Stomach smooth muscle (tissue), 2 donors: ENCODE results near the gene DNAAF8.

Source experiments
- H3K27ac ChIP-seq: one replicate; pipeline ENCODE4 v1.7.0; 2013; ENCODE audit warnings: mild to moderate bottlenecking, low read length, inconsistent platforms
- H3K27me3 ChIP-seq, 2 donors: one replicate each; pipeline ENCODE4 v1.7.0; 2013; ENCODE audit warnings: low read length in 2 of 2; ENCODE audit not compliant: insufficient read depth in 2 of 2, control insufficient read depth in 1 of 2
- H3K36me3 ChIP-seq, 2 donors: one replicate each; pipeline ENCODE4 v1.7.0; 2013; ENCODE audit warnings: low read length in 2 of 2; ENCODE audit not compliant: control insufficient read depth in 2 of 2, insufficient read depth in 2 of 2
- H3K4me1 ChIP-seq: one replicate; pipeline ENCODE4 v1.7.0; 2013; ENCODE audit warnings: low read length; ENCODE audit not compliant: control insufficient read depth, insufficient read depth
- H3K4me3 ChIP-seq, 2 donors: one replicate each; pipeline ENCODE4 v1.7.0; 2013; ENCODE audit warnings: low read length in 2 of 2
- H3K9ac ChIP-seq, 2 donors: one replicate each; pipeline ENCODE4 v1.7.0; 2013; ENCODE audit warnings: low read length in 2 of 2, mild to moderate bottlenecking in 1 of 2
- H3K9me3 ChIP-seq, 2 donors: one replicate each; pipeline ENCODE4 v1.7.0; 2013; ENCODE audit warnings: low read length in 2 of 2; ENCODE audit not compliant: control insufficient read depth in 2 of 2
- donor health status: healthy.
- donor health status: Pancreatic carcinoma.

DNAAF8 gene

DNA sequence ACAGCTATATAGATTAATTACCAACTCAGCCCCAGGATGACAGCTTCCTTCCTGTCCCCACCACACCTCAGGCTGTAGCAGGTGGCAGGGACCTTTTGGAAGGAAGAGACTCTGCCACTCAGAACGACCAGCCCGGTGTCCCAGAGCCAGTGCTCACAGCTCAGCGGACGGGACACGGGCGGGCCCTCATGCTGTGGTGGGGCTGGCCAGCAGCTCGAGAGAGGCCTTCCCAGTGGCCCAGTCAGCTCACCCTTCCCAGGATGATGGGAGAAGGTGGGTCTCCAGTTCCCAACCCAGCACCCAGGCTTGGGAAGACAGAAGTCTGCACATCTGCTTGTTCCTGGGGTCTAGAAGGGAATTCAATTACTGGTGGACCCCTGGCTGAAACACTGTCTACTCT lies 30.4 kb upstream of the DNAAF8 start:
- H3K9me3 ChIP-seq, result no peaks in the 10 kb centered on the region
- no peaks in the 10 kb centered on the region for H3K27me3 ChIP-seq
- peaks cover 2% of the 10 kb centered on the region for H3K4me1 ChIP-seq
- H3K36me3 ChIP-seq, result peaks cover 36 to 44% of the 10 kb centered on the region in 2 donors
- H3K27ac ChIP-seq, result no peak overlapping the region
- no peak overlapping the region for H3K9ac ChIP-seq
- H3K4me3 ChIP-seq, result no peak overlapping the region

DNA sequence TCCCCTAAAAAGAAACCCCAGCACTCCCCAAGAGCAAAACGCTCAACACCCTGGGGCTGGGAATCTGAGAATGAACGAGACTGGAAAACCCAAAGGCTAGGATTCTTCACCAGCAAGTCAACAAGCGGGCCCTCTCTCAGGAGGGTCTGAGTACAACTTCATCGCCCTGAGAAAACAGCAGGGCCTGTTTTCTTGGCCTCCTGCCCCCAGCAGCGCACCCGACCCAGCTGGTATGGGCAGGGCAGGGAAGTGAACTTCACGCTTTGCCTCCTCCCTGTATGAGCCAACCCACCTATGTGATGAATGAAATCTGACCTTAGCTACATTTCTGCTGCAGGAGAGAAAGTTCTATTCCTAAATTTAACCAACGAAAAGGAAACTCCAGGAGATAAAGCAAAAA lies 29.8 kb upstream of the DNAAF8 start:
- Histone ChIP-seq H3K9ac (no peak overlapping the region), H3K9me3 (no peaks in the 10 kb centered on the region), H3K27ac (no peak overlapping the region), H3K27me3 (no peaks in the 10 kb centered on the region), H3K4me1 (peaks cover 2% of the 10 kb centered on the region), H3K36me3 (peaks cover 31 to 41% of the 10 kb centered on the region in 2 donors), H3K4me3 (no peak overlapping the region)

DNA sequence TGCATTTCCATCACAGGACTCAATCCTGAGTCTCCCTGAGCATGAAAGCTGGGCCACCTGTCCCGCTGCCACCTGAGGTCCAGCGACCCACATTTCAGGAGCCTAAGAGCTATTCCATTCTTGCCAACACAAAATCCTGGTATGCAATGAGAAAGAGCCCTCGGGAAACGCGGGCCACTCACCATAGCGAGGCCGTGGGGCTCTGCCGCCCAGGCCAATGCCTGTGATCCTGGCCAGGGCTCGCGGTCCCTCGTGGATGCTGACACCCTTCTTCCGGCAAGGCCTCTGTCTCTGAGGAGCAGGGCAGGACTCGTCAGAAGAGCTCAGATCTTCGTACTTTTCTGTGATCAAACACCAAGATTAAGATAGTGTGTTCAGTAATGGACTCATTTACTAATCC lies 29.4 kb upstream of the DNAAF8 start:
- Histone ChIP-seq H3K9ac (no peak overlapping the region), H3K9me3 (no peaks in the 10 kb centered on the region), H3K27me3 (no peaks in the 10 kb centered on the region), H3K36me3 (peaks cover 34 to 38% of the 10 kb centered on the region in 2 donors), H3K4me1 (peaks cover 2% of the 10 kb centered on the region), H3K4me3 (no peak overlapping the region), H3K27ac (no peak overlapping the region)

DNA sequence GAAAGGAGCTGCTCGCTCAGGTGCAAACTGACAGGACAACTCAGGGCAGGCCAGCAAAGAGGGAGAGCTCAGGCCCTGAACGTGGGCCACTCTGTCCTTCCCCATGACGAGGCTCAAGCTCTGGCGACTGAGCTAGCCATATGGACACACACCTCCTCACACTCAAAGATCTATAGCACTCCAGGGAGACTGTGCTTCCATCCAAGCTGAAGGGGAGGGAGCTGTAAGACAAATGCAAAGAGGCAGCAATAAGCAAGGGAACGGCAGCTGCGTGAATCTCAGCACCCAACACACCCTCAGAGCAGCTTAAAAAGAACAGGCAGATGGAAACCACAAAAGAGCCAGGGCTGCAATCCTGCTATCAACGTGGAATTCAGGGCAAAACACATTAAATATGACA lies 27.5 kb upstream of the DNAAF8 start:
- no peak overlapping the region for H3K9ac ChIP-seq
- H3K27ac ChIP-seq, result no peak overlapping the region
- H3K27me3 ChIP-seq, result no peaks in the 10 kb centered on the region
- H3K4me3 ChIP-seq, result no peak overlapping the region
- peaks cover 27 to 32% of the 10 kb centered on the region in 2 donors for H3K36me3 ChIP-seq
- no peaks in the 10 kb centered on the region for H3K4me1 ChIP-seq
- H3K9me3 ChIP-seq, result no peaks in the 10 kb centered on the region

DNA sequence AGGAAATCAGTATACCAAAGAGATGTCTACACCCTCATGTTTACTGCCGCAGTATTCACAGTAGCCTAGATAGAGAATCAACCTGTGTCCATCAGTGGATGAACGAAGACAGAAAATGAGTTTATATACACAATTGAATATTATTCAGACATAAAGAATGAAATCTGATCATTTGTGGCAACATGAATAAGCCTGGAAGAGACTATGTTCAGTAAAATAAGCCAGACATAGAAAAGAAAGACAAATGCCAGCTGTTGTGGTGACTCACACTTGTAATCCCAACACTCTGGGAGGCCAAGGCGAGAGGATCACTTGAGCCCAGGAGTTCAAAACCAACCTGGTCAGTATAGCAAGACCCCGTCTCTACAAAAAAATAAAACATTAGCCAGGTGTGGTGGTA lies 24.9 kb upstream of the DNAAF8 start:
- Histone ChIP-seq H3K9me3 (no peaks in the 10 kb centered on the region), H3K9ac (no peak overlapping the region), H3K4me1 (no peaks in the 10 kb centered on the region), H3K27ac (no peak overlapping the region), H3K27me3 (no peaks in the 10 kb centered on the region), H3K36me3 (peaks cover 22 to 32% of the 10 kb centered on the region in 2 donors), H3K4me3 (no peak overlapping the region)

DNA sequence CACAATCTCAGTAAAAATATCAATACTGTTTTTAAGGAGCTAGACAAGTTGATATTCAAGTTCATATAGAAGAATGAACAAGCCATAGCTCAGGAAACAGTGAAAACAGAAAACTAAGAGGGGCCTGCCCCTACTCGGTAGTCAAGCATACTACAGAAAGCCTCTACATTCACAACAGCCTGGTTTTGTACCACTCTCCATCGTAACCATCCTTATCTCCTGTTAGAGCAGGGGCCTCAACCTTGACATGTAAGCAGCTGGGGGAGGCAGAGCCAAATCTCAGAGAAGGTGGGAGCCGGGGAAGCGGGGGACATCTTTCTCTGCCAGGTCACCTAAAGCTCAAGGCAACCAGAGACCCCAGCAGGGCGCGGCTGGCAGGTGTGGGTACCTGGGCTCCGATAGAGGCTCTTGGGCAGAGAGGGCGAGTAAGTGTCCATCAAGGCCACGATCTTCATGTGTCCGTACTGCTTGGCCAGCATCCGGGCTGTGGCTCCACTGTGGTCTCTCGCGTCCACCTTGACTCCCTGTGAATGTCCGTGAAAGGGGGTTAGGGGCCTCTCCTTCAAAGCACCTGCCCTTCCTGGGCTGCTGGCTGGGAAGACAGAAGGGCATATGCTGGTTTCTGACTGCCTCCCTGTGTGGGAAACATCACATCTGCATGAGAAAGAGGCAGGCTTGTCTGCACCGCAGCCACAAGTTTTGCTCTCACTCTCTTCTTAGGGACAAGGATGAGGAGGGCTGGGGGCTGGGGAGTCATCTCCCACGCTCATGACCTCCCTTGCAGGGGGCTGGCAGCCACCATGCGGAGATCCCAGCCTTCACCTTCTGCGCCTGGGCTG lies 20.5 kb upstream of the DNAAF8 start:
- H3K4me1 ChIP-seq, result no peaks in the 10 kb centered on the region
- H3K27me3 ChIP-seq, result no peaks in the 10 kb centered on the region
- H3K4me3 ChIP-seq, result no peak overlapping the region
- no peaks in the 10 kb centered on the region for H3K9me3 ChIP-seq
- H3K36me3 ChIP-seq, result peaks cover 15 to 23% of the 10 kb centered on the region in 2 donors
- H3K27ac ChIP-seq, result no peak overlapping the region
- no peak overlapping the region for H3K9ac ChIP-seq

DNA sequence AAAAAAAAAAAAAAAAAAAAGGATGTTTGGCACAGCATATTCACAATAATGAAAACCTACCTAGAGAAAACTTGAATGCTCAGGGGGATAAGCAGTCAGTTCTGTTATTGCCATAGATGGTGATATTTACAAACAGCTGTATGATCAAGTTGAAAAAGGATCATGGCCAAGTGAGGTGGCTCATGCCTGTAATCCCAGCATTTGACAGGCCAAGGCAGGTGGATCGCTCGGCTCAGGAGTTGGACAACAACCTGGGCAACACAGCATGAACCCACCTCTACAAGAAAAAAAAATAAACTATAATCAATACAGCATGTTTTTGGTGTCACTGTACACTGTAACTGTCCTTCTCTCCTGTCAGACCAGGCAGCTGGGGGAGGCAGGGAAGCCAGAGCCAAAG lies 19.3 kb upstream of the DNAAF8 start:
- no peak overlapping the region for H3K27ac ChIP-seq
- H3K4me1 ChIP-seq, result no peaks in the 10 kb centered on the region
- H3K4me3 ChIP-seq, result no peak overlapping the region
- no peak overlapping the region for H3K9ac ChIP-seq
- H3K9me3 ChIP-seq, result no peaks in the 10 kb centered on the region
- H3K27me3 ChIP-seq, result no peaks in the 10 kb centered on the region
- H3K36me3 ChIP-seq, result peaks cover 11 to 18% of the 10 kb centered on the region in 2 donors

DNA sequence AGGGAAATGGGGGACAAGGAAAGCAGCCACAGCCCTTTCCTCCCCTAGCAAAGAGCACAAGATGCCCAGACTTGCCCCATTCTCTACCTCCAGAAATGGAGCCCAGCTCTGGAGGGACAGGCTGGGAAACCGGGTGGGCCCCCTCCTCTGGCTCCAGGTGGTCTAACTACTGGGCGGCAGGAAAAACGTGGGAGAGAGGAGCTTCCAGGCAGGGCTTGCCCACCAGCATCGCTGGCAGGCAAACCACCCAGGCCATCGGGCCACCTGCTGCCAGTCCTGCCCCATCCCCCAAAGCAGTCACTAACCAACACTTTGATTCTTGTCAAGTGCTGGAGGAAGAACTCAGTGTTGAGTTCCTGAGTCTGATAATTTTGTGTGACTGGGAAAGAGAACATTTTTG lies 15.9 kb upstream of the DNAAF8 start:
- Histone ChIP-seq H3K9me3 (no peaks in the 10 kb centered on the region), H3K4me3 (no peak overlapping the region), H3K36me3 (peaks cover 11 to 17% of the 10 kb centered on the region in 2 donors), H3K4me1 (no peaks in the 10 kb centered on the region), H3K9ac (no peak overlapping the region), H3K27me3 (no peaks in the 10 kb centered on the region), H3K27ac (no peak overlapping the region)

DNA sequence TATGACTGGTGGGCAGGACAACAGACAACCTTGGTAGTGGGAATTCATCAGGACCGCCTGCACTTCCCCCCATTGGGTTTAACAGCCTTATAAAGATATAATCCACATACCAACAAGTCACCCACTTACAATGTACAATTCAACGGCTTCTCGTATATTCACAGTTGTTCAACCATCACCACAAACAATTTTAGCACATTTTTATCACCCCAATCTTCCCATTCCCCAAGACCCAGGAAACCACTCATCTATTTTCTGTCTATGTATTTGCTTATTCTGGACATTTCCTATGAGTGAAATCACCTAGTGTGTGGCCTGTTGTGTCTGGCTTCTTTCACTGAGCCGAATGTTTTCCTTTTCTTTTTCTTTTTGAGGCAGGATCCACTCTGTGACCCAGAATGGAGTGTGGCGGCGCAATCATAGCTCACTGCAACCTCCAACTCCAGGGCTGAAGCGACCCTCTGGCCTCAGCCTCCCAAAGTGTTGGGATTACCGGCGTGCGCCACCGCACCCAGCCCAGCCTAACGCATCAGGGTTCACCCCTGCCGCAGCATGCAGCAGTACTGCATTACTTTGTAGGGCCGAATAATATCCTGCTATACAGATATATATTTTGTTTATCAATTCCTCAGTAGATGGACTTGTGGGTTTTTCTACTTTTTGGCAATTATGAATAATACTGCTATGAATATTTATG lies 11.1 kb upstream of the DNAAF8 start:
- Histone ChIP-seq H3K4me1 (no peaks in the 10 kb centered on the region), H3K36me3 (peaks cover 17 to 30% of the 10 kb centered on the region in 2 donors), H3K9ac (no peak overlapping the region), H3K27ac (no peak overlapping the region), H3K27me3 (no peaks in the 10 kb centered on the region), H3K4me3 (no peak overlapping the region), H3K9me3 (no peaks in the 10 kb centered on the region)

DNA sequence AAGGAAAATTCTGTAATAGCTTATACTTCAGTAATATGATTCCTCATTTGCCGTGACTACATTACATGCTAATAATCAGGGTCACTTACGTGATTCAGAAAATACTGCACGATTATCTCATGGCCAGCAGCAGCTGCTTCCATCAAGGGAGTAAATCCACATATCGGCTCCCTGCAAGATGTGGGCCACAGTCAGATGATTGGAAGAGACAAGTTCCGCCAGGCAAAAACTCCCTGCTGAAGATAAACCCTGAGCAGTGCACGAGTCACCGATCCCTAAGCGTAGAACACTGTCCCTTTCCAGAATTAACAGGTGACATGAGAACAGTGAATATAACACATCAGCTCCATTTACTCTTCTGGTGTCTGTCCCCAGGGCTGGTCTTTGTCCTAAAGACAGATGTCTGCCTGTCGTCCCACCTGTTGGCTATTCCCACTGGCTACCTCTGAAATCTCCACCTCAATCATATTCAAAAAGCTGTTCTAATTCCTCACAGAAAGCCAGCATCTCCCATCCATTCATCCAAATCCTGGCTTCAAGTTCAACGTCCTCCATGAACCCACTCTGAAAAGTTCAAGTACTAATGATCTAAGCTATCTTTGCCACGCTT lies 9.6 kb upstream of the DNAAF8 start:
- Histone ChIP-seq H3K4me3 (no peak overlapping the region), H3K4me1 (no peaks in the 10 kb centered on the region), H3K9ac (no peak overlapping the region), H3K9me3 (no peaks in the 10 kb centered on the region), H3K36me3 (peaks cover 21 to 38% of the 10 kb centered on the region in 2 donors), H3K27me3 (no peaks in the 10 kb centered on the region), H3K27ac (no peak overlapping the region)
